Keratinocyte (primary cell): ENCODE data around the gene SLCO3A1. TPM values are rescaled to one million over a fixed set of nuclear protein-coding genes. Genes with fewer than 3 reads are reported as not detected.

Experiments
- DNase-seq: peaks from one replicate; pipeline ENCODE4 v3.0.0-alpha.2; 2011; ENCODE audit warnings: low read depth, missing footprints, low spot score
- FAIRE-seq: peaks from 2 replicates; lab custom pipeline; 2011; peaks lifted over from hg19 to GRCh38; lab: Jason Lieb, UNC
- H2AFZ ChIP-seq: 2 replicates; pipeline ENCODE4 v1.6.0; 2012; ENCODE audit warnings: low read length, control low read depth, inconsistent platforms; ENCODE audit not compliant: control insufficient read depth
- H3K27ac ChIP-seq: 2 replicates; pipeline ENCODE4 v1.5.1; 2011; ENCODE audit warnings: low read length; ENCODE audit not compliant: control insufficient read depth, insufficient read depth
- H3K27me3 ChIP-seq: 3 replicates; pipeline ENCODE4 v1.6.0; 2011; ENCODE audit warnings: low read length; ENCODE audit not compliant: control insufficient read depth, insufficient read depth; ENCODE audit errors: extremely low read depth
- H3K36me3 ChIP-seq, 2 experiments: 2 replicates in 1 of 2; 3 replicates in 1 of 2; pipeline ENCODE4 v1.5.1; 2011; ENCODE audit warnings: low read length in 2 of 2, mild to moderate bottlenecking in 1 of 2; ENCODE audit not compliant: control insufficient read depth in 2 of 2, insufficient read depth in 2 of 2; ENCODE audit errors: extremely low read depth in 1 of 2
- H3K4me1 ChIP-seq: 3 replicates; pipeline ENCODE4 v1.5.1; 2011; ENCODE audit warnings: low read length; ENCODE audit not compliant: control insufficient read depth, insufficient read depth; ENCODE audit errors: extremely low read depth
- H3K4me2 ChIP-seq: 3 replicates; pipeline ENCODE4 v1.6.0; 2011; ENCODE audit warnings: low read depth, low read length; ENCODE audit not compliant: control insufficient read depth, insufficient read depth; ENCODE audit errors: extremely low read depth
- H3K4me3 ChIP-seq, 3 experiments: fragments of 200-600 bp in 1 of 3; sonication (generic) in 1 of 3; 2 replicates in 2 of 3; 3 replicates in 1 of 3; pipeline ENCODE4 v1.5.1; 2011 to 2016; ENCODE audit warnings: low read length in 3 of 3, mild to moderate bottlenecking in 3 of 3, control low read depth in 2 of 3, inconsistent platforms in 1 of 3, low read depth in 1 of 3, mixed read lengths in 1 of 3, mixed run types in 1 of 3, moderate library complexity in 1 of 3; ENCODE audit not compliant: control insufficient read depth in 2 of 3, insufficient read depth in 2 of 3; ENCODE audit errors: extremely low read depth in 1 of 3
- H3K79me2 ChIP-seq: 2 replicates; pipeline ENCODE4 v1.6.0; 2012; ENCODE audit warnings: low read length; ENCODE audit not compliant: control insufficient read depth, insufficient read depth
- H3K9ac ChIP-seq: 3 replicates; pipeline ENCODE4 v1.6.0; 2011; ENCODE audit warnings: low read length; ENCODE audit not compliant: control insufficient read depth, insufficient read depth; ENCODE audit errors: extremely low read depth
- H3K9me1 ChIP-seq: 3 replicates; pipeline ENCODE4 v1.6.0; 2011; ENCODE audit warnings: low read length; ENCODE audit not compliant: control insufficient read depth, insufficient read depth; ENCODE audit errors: extremely low read depth
- H3K9me3 ChIP-seq: 2 replicates; pipeline ENCODE4 v1.5.1; 2012; ENCODE audit warnings: low read depth, low read length; ENCODE audit not compliant: control insufficient read depth
- H4K20me1 ChIP-seq: 3 replicates; pipeline ENCODE4 v1.6.0; 2011; ENCODE audit warnings: low read length; ENCODE audit not compliant: control insufficient read depth, insufficient read depth; ENCODE audit errors: extremely low read depth
- CTCF ChIP-seq, 3 experiments: IDR thresholded peaks in 1 of 3; conservative IDR thresholded peaks in 1 of 3; optimal IDR thresholded peaks in 1 of 3; 2 replicates in 2 of 3; 3 replicates in 1 of 3; pipeline versions ENCODE3 to v1.5.1; 2011; ENCODE audit warnings: low read length in 3 of 3, mild to moderate bottlenecking in 3 of 3, moderate library complexity in 2 of 3, control low read depth in 1 of 3, inconsistent platforms in 1 of 3; ENCODE audit not compliant: insufficient read depth in 2 of 3; ENCODE audit errors: extremely low read depth in 1 of 3
- EZH2 ChIP-seq: IDR thresholded peaks from one replicate; pipeline ENCODE4 v1.6.1; 2012; ENCODE audit warnings: inconsistent platforms, mild to moderate bottlenecking, low read length, moderate library complexity
- dilution Hi-C: fragments of 300-500 bp; cut with MboI; formaldehyde crosslinking; loops from one replicate; pipeline ENCODE4 v1.7.0; 2020; ENCODE audit warnings: low sequenced_read_pairs; ENCODE audit not compliant: extremely low pct_ligation_motif_present
- polyA plus RNA-seq, 5 experiments: library from polyadenylated mRNA; depleted of rRNA in 3 of 5; stranded (reverse) in 3 of 5; stranded (forward) in 1 of 5; unstranded in 1 of 5; fragments of >200 nt; gene quantifications; 1 replicate in 1 of 5; 2 replicates in 3 of 5; 3 replicates in 1 of 5; pipeline versions ENCODE4 v1.2.1 to v1.2.3, GENCODE V29; 2011 to 2012; ENCODE audit warnings: missing spikeins in 2 of 5, low read depth in 1 of 5, low replicate concordance in 1 of 5

Gene SLCO3A1
- polyA plus RNA-seq, 1 donor (not counting 4 experiments of a cell fraction or from before 2014, with no cell fraction given): 21.3 TPM

DNA sequence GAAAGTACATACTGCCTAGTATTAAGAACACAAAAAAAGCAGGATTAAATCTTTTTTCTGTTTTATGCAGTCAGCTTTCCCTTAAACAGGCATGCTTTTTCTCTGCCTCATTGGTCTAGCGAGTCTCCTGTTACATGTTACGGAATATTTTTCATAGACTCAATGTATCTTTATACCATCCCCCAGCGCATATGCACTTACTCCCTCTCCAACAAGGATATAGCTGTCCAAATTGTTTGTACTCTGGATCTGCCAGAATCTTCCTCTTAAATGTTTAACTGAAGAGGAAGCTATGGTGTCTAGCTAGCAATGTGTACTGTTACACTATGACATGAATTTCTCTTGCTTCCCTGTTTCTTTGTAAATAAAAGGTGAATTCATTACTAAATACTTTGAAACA, 9.2 kb upstream of the SLCO3A1 start:
- DNase-seq: no peak
- H3K4me2 ChIP-seq: no peak overlapping the region
- no peaks in the 10 kb centered on the region for H4K20me1 ChIP-seq
- no peak for FAIRE-seq
- H3K4me3 ChIP-seq: no peak overlapping the region
- dilution Hi-C loops: no loop called here
- no peaks in the 10 kb centered on the region for H3K9me3 ChIP-seq
- peaks cover 4% of the 10 kb centered on the region for H3K4me1 ChIP-seq
- TF ChIP-seq CTCF (optimal IDR thresholded peaks at IDR 0.05 in 1 of 3, IDR thresholded peaks at IDR 0.05 in 1 of 3, conservative IDR thresholded peaks at IDR 0.05 in 1 of 3; ENCODE audit: extremely low read depth in 1 of 3, insufficient read depth in 2 of 3, low read length in 3 of 3) (no peak), EZH2 (no peak)
- no peak overlapping the region for H3K27ac ChIP-seq
- no peak overlapping the region for H2AFZ ChIP-seq
- H3K27me3 ChIP-seq: peaks cover 3% of the 10 kb centered on the region
- H3K9ac ChIP-seq: no peak overlapping the region
- H3K36me3 ChIP-seq: no peaks in the 10 kb centered on the region
- no peaks in the 10 kb centered on the region for H3K79me2 ChIP-seq
- no peaks in the 10 kb centered on the region for H3K9me1 ChIP-seq

DNA sequence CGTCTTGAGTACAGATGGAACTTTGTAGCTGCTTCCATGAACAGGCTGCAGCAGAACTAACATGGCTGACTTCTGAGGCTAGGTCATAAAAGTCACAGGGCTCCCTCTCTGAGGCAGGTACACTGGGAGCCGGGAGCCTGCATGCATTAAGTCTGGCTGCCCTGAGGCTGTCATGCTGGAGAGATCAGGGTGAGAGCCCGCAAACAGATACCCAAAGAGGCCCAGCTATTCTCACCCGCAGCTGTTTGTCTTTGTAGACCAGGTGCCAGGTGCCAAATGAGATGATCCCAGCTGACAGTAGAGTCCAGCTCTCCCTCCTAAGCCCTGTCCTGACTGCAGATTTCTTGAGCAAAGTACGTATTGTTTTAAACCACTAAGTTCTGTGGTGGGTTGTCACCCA, 8.6 kb upstream of the SLCO3A1 start:
- DNase-seq (no peak), FAIRE-seq (no peak)
- no peaks in the 10 kb centered on the region for H3K9me3 ChIP-seq
- TF ChIP-seq CTCF (optimal IDR thresholded peaks at IDR 0.05 in 1 of 3, IDR thresholded peaks at IDR 0.05 in 1 of 3, conservative IDR thresholded peaks at IDR 0.05 in 1 of 3; ENCODE audit: extremely low read depth in 1 of 3, insufficient read depth in 2 of 3, low read length in 3 of 3) (no peak), EZH2 (no peak)
- no peak overlapping the region for H3K4me2 ChIP-seq
- H3K79me2 ChIP-seq: no peaks in the 10 kb centered on the region
- no peak overlapping the region for H3K27ac ChIP-seq
- H3K9me1 ChIP-seq: no peaks in the 10 kb centered on the region
- H3K4me3 ChIP-seq: no peak overlapping the region
- no peaks in the 10 kb centered on the region for H3K36me3 ChIP-seq
- no peak overlapping the region for H3K9ac ChIP-seq
- dilution Hi-C loops: no loop called here
- peaks cover 3% of the 10 kb centered on the region for H3K27me3 ChIP-seq
- H3K4me1 ChIP-seq: no peaks in the 10 kb centered on the region
- no peak overlapping the region for H2AFZ ChIP-seq
- H4K20me1 ChIP-seq: no peaks in the 10 kb centered on the region
